ENCODE measurements around the gene TUBGCP6.

TUBGCP6 gene

GRCh38 chr22:50192436-50193204, 52.2 kb downstream of the TUBGCP6 start:
- peak; percentile 70; the same call in 1 of the 2 replicates for TF ChIP-seq POLR2A (IDR thresholded peaks at IDR 0.05; ENCODE audit: low read depth, low read length)
- TF ChIP-seq TAF1 (IDR thresholded peaks at IDR 0.05; ENCODE audit: low read depth, low read length): peak; percentile 25; the same call in 1 of the 2 replicates
- peak; percentile 97 for TF ChIP-seq SPI1 (IDR thresholded peaks at IDR 0.05; ENCODE audit: low read depth, low read length)
- no peak for TF ChIP-seq PAX5 (IDR thresholded peaks at IDR 0.05; ENCODE audit: insufficient read depth, low read length, severe bottlenecking)
- TF ChIP-seq POLR2AphosphoS5 (IDR thresholded peaks at IDR 0.05; ENCODE audit: low read depth, low read length): peak; percentile 50; the same call in 1 of the 2 replicates
- 0 out of 2 replicates have a peak, but pooled peaks have one; percentile 42 for TF ChIP-seq POU2F2 (IDR thresholded peaks at IDR 0.05; ENCODE audit: low read depth, low read length)
- FAIRE-seq (no peak), DNase-seq (ENCODE audit: insufficient read length, low spot score) (no peak)

GRCh38 chr22:50190941-50191741, 53.7 kb downstream of the TUBGCP6 start:
- FAIRE-seq: no peak
- TF ChIP-seq POLR2AphosphoS5 (IDR thresholded peaks at IDR 0.05; ENCODE audit: low read depth, low read length) (peak; percentile 89), POU2F2 (IDR thresholded peaks at IDR 0.05; ENCODE audit: low read depth, low read length) (no peak; the same call in none of the 2 replicates), PAX5 (IDR thresholded peaks at IDR 0.05; ENCODE audit: insufficient read depth, low read length, severe bottlenecking) (peak; percentile 92), SPI1 (IDR thresholded peaks at IDR 0.05; ENCODE audit: low read depth, low read length) (peak; percentile 47), POLR2A (IDR thresholded peaks at IDR 0.05; ENCODE audit: low read depth, low read length) (peak; percentile 80), TAF1 (IDR thresholded peaks at IDR 0.05; ENCODE audit: low read depth, low read length) (peak; percentile 21)
- no peak for DNase-seq (ENCODE audit: insufficient read length, low spot score)

GRCh38 chr22:50190182-50190940, 54.5 kb downstream of the TUBGCP6 start:
- TF ChIP-seq TAF1 (IDR thresholded peaks at IDR 0.05; ENCODE audit: low read depth, low read length) (peak; percentile 86), POLR2A (IDR thresholded peaks at IDR 0.05; ENCODE audit: low read depth, low read length) (peak; percentile 68), SPI1 (IDR thresholded peaks at IDR 0.05; ENCODE audit: low read depth, low read length) (peak; percentile 28), POLR2AphosphoS5 (IDR thresholded peaks at IDR 0.05; ENCODE audit: low read depth, low read length) (peak; percentile 90), POU2F2 (IDR thresholded peaks at IDR 0.05; ENCODE audit: low read depth, low read length) (0 out of 2 replicates have a peak, but pooled peaks have one; percentile 33), PAX5 (IDR thresholded peaks at IDR 0.05; ENCODE audit: insufficient read depth, low read length, severe bottlenecking) (peak; percentile 73)
- FAIRE-seq (peak; percentile 99), DNase-seq (ENCODE audit: insufficient read length, low spot score) (peak; percentile 78)

- no peak for DNase-seq (ENCODE audit: insufficient read length, low spot score)
- no peak for FAIRE-seq
- no peak for TF ChIP-seq TAF1 (IDR thresholded peaks at IDR 0.05; ENCODE audit: low read depth, low read length)
- no peak for TF ChIP-seq PAX5 (IDR thresholded peaks at IDR 0.05; ENCODE audit: insufficient read depth, low read length, severe bottlenecking)
- no peak for TF ChIP-seq SPI1 (IDR thresholded peaks at IDR 0.05; ENCODE audit: low read depth, low read length)
- TF ChIP-seq POLR2AphosphoS5 (IDR thresholded peaks at IDR 0.05; ENCODE audit: low read depth, low read length): no peak
- TF ChIP-seq POLR2A (IDR thresholded peaks at IDR 0.05; ENCODE audit: low read depth, low read length): no peak
- TF ChIP-seq POU2F2 (IDR thresholded peaks at IDR 0.05; ENCODE audit: low read depth, low read length): no peak
These were observed 55.0 kb downstream of the TUBGCP6 start for GRCh38 chr22:50189849-50190181.

DNA sequence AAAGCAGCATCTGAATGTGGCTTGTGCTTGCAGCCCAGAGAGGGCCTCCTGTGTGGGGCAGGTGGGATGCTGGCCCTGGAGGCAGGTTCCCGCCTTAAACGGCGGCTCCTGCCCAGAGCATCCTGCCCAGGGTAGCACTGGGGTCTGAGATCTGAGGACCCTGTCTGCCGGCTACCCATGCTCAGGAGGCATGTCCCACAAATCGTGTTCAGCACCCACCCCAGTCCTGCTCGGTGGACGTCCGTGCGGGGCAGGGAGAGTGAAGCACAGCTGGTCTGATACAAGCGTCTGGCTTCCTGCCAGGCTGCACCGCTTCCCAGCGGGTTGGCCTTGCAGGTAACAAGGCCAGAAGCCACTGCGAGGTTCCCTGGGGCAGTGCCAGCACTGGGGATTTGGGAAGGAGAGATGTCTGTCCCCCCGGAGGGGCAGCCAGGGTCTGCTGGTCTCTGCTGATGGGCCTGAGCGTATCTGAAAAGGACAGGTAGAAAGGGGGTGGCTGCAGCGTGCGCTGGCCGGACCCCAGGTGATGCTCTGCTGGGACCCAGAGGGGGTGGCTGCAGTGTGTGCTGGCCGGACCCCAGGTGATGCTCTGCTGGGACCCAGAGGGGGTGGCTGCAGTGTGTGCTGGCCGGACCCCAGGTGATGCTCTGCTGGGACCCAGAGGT, 55.5 kb downstream of the TUBGCP6 start:
- DNase-seq (ENCODE audit: insufficient read length, low spot score) (no peak), FAIRE-seq (peak; percentile 57)
- TF ChIP-seq PAX5 (IDR thresholded peaks at IDR 0.05; ENCODE audit: insufficient read depth, low read length, severe bottlenecking) (no peak), SPI1 (IDR thresholded peaks at IDR 0.05; ENCODE audit: low read depth, low read length) (no peak), POLR2A (IDR thresholded peaks at IDR 0.05; ENCODE audit: low read depth, low read length) (0 out of 2 replicates have a peak, but pooled peaks have one; percentile 34), POLR2AphosphoS5 (IDR thresholded peaks at IDR 0.05; ENCODE audit: low read depth, low read length) (no peak)

DNA sequence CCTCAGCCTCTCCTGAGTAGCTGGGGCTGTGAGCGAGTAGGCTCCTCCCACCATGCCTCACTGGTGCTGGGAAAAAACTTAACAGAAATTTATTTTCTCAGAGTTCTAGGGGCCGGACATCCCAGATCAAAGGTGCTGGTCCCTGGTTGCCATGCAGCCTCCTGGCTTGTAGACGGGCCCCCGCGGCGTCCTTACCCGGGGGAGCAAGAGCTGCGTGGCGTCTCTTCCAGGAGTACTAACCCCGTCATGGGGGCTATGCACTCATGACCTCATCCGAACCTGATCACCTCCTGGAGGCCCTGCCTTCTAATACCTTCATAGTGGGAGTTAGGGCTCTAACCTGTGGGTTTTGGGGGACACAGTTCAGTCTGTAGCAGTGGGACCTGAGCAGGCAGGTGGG, 56.5 kb downstream of the TUBGCP6 start:
- DNase-seq (ENCODE audit: insufficient read length, low spot score) (no peak), FAIRE-seq (no peak)
- no peak for TF ChIP-seq TAF1 (IDR thresholded peaks at IDR 0.05; ENCODE audit: low read depth, low read length)
- TF ChIP-seq SPI1 (IDR thresholded peaks at IDR 0.05; ENCODE audit: low read depth, low read length): no peak
- no peak for TF ChIP-seq POLR2AphosphoS5 (IDR thresholded peaks at IDR 0.05; ENCODE audit: low read depth, low read length)
- no peak for TF ChIP-seq POLR2A (IDR thresholded peaks at IDR 0.05; ENCODE audit: low read depth, low read length)
- no peak for TF ChIP-seq POU2F2 (IDR thresholded peaks at IDR 0.05; ENCODE audit: low read depth, low read length)
- no peak for TF ChIP-seq PAX5 (IDR thresholded peaks at IDR 0.05; ENCODE audit: insufficient read depth, low read length, severe bottlenecking)

- TF ChIP-seq SPI1 (IDR thresholded peaks at IDR 0.05; ENCODE audit: low read depth, low read length): 0 out of 2 replicates have a peak, but pooled peaks have one; percentile 15
- TF ChIP-seq POU2F2 (IDR thresholded peaks at IDR 0.05; ENCODE audit: low read depth, low read length): no peak
- FAIRE-seq (peak; percentile 64), DNase-seq (ENCODE audit: insufficient read length, low spot score) (no peak)
These were observed 57.9 kb downstream of the TUBGCP6 start for GRCh38 chr22:50186761-50187523.

GRCh38 chr22:50186181-50186714, 58.6 kb downstream of the TUBGCP6 start:
- TF ChIP-seq TAF1 (IDR thresholded peaks at IDR 0.05; ENCODE audit: low read depth, low read length) (no peak), PAX5 (IDR thresholded peaks at IDR 0.05; ENCODE audit: insufficient read depth, low read length, severe bottlenecking) (no peak), SPI1 (IDR thresholded peaks at IDR 0.05; ENCODE audit: low read depth, low read length) (no peak), POLR2AphosphoS5 (IDR thresholded peaks at IDR 0.05; ENCODE audit: low read depth, low read length) (no peak), POLR2A (IDR thresholded peaks at IDR 0.05; ENCODE audit: low read depth, low read length) (no peak), POU2F2 (IDR thresholded peaks at IDR 0.05; ENCODE audit: low read depth, low read length) (no peak)

More at GRCh38 chr22:50186181-50186714, 58.6 kb downstream of the TUBGCP6 start:
- DNase-seq (ENCODE audit: insufficient read length, low spot score) (no peak), FAIRE-seq (no peak)
